Activated CD4-positive, alpha-beta T cell treated with anti-CD3 and anti-CD28 coated beads, Interleukin-10, Interleukin-2, amounts not matched to agents 100 ng/mL and 50 ng/mL, durations not matched to agents 16 hours and 8 hours (primary cell): ENCODE results near the gene APBA1.
"Not testable (repeated sequence)": the region's sequence is repeated elsewhere in the genome, so short reads cannot be mapped to it uniquely, and the experiment has no call there.

Experiments used
- DNase-seq: peaks from one replicate; pipeline ENCODE4 v3.0.0-alpha.2; 2020

APBA1 gene

DNA sequence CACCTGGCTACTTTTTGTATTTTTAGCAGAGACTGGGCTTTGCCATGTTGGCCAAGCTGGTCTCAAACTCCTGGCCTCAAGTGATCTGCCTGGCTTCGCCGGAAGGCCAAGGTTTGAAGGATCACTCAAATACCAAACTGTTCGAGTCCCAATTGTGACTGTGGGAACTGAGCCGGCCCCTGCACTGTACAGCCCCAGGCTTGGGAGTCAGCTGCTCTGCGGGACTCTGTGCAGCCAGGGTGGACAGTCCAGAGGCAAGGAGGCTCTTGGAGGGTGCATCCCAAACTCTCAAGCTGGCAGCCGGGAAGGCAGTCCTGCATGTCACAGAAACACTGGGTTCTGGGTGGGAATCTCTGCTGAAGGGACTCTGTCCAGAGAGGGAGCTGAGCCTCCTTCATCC, 238.2 kb downstream of the APBA1 start:
- DNase-seq = no peak

DNA sequence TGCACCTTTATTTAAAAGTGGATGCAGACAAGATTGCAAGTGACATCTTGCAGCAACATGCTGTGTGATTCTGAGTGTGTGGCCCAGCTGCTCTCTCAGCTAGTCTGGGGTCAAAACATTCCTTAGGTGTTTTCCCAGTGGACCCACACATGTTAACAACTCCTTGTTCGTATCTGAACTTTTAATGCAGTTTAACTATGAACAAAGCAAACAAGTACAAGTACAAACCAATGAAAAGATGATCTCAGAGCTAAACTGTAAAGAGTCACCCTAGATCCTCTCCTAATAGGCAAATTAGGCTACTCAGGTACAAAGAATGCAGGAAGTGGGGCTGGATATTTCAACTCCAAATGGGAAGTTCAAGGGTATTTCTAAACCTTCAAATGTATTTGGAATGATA, 238.8 kb downstream of the APBA1 start:
- DNase-seq = no peak

DNA sequence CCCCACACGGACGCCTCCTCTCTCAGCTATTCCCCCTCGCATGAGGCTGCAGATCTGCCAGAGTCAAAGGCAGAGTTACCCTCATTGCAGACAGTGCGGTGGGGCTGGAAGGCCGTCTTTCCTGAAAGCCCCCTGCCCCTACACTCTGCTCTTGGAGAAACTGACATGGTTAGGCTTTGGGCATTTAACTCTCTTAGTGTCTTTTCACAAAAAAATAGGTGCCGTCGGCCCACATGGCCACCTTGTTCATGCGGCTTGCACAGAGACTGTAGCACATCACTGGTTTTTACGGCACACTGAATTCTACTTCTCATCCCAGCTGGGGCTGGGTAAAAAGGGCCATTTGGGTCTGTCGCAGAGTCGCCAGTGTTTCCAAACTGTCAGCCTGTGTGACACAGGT, 239.5 kb downstream of the APBA1 start:
- DNase-seq = no peak

DNA sequence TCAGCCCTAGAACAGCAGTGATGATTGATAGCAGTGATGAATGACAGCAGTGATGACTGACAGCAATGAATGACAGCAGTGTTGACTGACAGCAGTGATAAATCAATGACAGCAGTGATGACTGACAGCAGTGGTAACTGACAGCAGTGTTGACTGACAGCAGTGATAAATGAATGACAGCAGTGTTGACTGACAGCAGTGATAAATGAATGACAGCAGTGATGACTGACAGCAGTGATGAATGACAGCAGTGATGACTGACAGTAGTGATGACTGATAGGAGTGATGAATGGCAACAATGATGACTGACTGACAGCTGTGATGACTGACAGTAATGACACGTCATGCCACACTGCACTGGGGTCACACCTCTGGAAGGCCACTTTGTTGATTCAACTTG, 240.4 kb downstream of the APBA1 start:
- DNase-seq = no peak

DNA sequence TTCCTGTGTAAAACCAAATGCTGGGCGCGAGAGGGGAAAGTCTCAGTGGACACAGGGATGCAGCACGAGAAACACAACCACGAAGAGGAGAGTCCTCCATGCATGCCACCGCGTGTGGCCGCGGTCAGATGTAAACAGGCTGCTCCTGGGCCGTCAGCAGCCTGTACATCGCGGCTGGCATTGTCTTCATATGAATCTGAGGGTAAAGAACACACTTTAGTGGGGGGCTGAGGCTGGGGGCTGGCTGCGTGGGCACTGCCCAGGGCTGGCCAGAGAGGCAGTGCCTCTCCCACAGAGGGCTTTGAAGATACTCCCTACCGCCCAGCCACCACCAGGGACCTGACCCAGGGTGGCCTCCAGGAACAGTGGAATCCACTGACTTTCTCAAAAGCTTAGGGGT, 241.0 kb downstream of the APBA1 start:
- no peak for DNase-seq

DNA sequence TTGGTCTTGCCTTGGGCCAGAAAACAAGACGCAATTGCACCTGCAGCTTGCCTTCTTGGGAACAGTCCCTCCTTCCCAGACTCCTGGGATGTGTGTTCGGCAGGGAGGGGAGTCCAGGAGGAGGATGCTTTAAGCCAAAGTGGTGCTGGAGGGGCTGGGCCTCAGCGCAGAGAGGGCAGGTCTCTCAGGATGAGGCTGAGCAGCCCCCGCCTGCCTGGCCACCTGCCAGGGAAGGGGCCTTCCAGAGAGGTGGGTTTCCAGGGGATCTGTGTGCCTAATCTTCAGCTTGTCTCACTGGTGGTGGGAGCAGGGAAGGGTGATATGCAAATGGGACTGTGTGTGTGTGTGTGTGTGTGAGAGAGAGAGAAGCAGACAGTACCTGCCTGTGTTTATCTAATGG, 242.0 kb downstream of the APBA1 start:
- no peak for DNase-seq

DNA sequence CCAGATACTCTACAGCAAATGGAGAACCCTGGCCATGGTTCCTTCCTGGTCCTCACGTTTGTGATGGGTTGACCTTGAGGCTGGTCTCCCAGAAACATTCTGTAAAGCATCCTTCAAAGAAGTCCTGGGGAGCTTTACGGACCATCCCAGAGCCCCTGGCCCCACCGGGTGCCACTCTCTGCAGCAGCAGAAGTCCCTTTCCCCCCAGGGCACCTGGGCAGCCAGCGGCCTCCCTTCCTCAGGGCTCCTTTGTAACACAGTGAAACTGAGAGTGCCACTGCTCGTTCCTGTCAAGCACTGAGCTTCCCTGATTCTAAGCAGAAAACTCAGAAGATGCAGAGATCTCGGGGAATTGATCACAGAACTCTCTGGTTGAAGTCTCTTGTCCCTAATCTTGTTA, 242.9 kb downstream of the APBA1 start:
- no peak for DNase-seq

DNA sequence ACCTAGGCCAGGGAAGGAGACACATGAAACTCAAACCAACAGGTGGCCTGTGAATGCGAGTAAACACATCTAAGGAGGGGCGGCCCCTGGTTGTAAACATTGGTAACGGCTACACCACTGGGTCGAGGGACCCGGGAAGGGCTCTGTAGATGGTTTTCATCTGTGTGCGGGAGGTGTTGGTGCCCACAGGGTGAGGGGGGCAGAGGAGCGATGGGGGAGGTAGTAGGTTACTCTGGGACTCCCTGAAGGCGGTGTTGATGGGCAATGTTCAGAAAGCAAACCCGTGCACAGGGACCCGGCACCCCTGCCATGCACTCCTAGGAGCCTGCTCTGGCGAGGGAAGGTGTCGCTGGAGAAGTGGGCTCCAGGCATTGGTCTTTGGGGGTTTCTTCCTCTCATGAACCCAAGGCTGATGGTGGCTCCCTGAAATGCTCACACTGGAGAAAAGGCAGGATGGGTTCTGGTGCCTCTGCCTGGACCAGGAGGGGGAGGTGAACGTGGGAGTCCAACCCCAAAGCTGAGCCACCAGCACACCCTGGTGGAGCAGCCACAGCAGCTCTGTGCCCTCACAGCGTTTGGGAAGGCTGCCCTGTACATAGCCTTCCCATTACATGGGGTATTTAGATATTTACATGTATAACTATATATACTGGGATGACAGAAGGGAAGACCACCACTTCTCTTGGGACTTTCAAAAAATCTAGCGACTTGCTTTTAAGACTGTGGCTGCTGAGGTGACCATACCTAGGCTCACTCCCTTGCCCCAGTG, 244.0 kb downstream of the APBA1 start:
- DNase-seq = no peak

DNA sequence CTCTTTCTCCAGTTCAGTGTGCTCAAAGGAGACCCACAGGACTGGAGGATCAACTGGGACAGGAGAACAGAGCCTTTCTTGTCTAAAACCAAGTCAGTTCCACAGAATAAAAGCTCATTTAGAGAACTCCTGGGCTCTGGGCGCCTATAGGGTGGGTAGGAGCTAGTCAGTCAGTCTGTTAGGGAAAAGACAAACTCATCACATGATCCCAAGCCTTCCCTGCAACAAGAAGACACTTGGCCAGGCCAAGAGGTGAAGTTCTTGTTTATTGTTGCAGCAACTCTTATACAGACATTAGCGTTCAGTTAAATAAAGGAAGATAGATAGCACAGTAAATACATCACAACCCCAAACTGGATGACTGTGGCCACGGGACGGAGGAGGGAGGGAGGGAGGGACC, 244.9 kb downstream of the APBA1 start:
- DNase-seq = no peak

DNA sequence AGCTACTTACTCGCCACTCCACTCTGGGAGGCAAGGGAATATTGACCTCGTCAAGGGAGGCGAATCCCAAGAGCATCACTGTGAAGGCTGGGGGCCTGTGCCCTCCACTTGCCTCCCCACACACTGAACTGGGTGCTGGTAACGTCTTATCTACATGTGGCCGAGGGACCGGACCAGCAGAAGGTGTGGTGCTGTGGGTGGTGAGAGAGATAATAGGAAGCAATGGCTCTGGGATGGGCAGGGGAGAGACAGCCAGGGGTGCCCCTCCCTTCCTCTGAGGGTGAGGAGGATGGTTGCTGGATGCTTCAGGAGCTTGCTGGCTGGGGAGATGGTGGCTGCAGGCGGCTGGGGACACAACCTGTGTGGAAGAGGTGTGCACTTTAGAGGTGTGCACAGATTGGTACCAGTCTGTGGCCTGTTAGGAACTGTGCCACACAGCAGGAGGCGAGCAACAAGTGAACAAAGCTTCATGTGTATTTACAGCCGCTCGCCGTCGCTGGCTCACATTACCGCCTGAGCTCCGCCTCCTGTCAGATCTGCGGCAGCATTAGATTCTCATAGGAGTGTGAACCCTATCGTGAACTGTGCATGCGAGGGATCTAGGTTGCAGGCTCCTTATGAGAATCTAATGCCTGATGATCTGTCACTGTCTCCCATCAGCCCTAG, 246.9 kb downstream of the APBA1 start:
- DNase-seq = no peak

DNA sequence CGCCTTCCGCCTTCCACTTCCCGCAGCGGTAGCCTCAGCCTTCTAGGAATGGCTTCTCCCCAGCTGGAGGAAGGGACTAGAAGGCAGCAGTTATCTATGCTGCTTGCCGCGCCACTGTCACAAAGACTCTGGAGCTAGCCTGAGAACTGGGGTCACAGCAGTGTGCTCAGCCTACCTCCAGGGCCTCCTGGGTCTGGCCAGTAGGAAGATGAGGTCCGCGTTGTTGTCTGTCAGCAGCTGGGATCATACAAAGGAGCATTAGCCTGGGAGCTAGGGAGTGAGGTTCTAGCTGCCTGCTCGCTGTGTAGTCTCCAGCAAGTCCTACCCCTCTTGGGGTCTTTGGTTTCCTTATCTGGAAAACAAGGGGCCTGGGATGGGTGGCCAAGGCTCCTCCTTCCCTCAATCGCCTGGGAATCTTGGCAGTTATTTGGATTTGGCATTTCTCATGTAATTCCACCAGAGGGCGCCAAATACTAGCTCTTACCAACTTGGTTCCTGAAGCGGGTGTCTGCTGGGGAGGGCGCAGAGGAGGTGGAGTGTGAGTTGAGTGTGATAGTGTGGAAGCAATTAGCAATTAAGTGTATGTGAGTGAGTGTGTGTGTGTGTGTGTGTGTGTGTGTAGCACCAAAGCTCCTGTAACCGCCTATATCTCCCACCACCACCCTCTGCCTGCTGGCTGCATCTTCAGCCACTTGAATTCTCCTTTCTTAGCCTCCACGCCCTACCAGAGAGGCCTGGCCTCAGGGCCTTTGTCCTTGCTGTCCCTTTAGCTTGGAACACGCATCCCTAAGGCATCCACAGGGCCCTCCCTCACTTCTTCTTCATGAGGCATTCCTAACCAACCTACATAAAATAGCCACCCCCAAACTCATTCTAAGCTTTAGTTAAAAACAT, 250.0 kb downstream of the APBA1 start:
- DNase-seq = peak; percentile 59

DNA sequence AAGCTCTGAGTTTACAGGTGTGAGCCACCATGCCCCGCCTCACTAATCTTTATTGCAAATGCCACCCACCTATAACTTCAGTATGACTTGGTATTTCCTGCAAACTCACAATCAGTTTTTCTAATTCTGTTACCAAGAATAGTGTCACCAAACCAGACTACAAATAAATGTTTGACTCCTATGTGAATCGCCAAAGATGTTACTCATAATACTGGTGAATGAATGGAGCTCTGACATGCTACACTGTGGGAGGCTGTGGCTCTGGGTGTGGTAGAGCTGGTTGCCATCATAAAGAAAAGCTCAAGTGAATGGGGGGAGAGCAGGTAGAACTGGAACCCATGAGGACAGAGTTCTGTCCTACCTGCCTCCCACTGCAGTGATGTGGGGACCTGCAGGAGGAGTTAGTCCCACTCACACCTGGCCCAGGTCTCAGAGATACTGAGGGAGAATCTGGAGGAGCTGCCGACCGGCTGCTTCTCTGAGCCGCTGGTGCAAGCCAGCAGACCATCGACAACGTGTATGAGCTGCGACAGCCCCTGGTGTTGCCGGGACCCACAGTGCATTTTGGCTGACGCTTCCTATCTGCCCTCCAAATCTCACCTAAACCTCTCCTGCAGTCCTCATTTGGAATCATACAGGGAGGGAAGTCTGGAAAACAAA, 251.4 kb downstream of the APBA1 start:
- no peak for DNase-seq

DNA sequence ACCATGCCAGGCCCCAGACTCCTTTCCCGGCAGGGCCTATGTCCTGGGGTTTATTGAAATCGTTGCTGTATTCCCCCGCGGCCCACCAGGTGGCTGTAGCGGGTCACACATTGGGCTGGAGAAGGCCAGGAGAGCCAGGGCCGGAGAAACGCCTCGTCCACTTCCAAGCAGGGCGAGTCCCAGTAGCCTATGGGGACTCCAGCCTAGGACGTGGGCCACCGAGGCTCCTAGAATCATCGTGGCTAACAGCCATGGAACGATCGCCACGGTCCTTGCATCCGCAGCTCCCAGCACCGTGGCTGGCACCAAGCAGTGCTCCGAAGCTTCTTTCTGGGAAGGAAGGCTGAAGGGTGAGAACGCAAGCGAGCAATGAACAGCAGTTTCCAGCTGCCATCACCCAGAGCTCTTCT, 259.4 kb downstream of the APBA1 start:
- DNase-seq = no peak

DNA sequence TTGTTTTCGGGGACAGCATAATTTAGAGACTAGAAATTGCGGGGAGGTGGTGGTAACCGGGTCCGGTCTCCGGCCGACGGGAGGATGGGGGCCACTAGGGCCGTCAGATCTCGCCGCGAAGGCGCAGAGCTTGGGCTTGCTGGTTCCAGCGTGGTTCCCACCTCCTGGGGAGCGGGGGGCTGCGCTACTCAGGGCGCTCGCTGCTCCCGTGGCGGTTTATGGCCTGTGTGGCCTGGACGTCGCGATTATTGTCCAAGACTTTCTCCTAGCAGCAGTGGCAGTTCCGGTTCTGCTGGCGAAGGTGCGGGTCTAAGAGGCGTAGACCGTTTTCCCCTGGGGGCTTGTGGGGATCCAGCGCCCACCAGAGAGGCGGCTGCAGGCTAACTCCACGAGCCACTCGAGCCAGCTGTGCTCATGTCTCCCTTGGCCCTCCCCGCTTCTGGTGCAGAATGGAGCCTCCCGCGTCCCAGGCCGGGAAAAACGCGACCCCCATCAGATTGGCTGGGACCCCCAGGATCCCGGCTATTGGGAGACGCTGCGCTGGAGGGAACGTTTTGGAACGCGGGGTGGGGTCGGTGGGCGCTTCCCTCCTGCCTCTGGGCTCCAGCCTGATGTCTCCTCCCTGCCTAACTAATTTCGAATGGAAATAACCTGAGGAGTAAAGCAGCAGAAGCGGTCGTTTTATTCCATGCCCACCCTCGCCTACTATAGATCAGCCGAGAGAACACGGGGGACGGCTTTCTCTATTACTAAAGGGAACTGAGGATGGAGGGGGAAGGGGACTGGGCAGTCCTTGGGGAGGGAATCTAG, 260.0 kb downstream of the APBA1 start:
- DNase-seq = no peak

DNA sequence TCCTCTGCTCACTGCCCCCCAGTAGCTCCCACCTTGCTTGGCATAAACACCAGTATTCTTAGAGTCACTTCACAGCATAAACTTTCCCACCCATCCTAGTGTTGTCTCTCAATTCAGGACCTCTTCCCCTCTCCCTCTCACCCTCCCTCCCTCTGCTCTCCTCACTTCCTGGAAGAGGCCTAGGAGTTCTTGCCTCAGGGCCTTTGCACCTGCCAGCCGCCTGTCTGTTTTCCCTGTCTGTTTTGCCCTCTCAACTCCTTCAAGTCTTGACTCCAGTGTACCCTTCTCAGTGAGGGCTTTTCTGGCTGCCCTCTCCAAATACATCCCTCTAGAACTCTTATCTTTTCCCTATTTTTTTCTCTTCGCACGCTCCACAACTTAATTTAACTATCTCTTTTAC, 260.9 kb downstream of the APBA1 start:
- DNase-seq = no peak

DNA sequence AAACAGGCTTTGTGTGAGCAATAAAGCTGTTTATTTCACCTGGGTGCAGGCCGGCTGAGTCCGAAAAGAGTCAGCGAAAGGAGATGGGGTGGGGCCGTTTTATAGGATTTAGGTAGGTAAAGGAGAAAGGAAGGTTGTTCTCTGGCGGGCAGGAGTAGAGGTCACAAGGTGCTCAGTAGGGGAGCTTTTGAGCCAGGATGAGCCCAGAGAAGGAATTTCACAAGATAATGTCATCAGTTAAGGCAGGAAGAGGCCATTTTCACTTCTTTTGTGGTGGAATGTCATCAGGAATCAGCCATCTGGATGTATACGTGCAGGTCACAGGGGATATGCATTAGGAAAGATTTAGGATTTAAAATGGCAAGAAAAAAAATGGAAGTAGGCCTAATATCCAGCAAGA, 262.2 kb downstream of the APBA1 start:
- not testable (repeated sequence) for DNase-seq

DNA sequence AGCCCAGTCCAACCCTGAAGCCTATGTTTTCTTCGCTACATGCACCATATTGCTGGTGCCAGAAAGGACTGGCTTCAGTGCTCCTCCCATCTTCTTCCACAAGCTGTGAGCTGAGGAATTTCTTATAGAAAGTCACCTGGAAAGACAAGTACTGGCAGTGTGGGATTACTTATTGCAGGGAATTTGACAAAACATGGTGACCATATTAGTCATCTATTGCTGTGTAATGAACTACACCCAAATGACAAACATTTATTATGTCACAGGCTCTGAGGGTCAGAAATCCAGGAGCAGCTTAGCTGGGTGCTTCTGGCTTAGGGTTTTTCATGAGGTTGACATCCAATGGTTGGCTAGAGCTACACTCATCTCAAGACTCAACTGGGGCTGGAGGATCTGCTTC, 271.7 kb downstream of the APBA1 start:
- no peak for DNase-seq

DNA sequence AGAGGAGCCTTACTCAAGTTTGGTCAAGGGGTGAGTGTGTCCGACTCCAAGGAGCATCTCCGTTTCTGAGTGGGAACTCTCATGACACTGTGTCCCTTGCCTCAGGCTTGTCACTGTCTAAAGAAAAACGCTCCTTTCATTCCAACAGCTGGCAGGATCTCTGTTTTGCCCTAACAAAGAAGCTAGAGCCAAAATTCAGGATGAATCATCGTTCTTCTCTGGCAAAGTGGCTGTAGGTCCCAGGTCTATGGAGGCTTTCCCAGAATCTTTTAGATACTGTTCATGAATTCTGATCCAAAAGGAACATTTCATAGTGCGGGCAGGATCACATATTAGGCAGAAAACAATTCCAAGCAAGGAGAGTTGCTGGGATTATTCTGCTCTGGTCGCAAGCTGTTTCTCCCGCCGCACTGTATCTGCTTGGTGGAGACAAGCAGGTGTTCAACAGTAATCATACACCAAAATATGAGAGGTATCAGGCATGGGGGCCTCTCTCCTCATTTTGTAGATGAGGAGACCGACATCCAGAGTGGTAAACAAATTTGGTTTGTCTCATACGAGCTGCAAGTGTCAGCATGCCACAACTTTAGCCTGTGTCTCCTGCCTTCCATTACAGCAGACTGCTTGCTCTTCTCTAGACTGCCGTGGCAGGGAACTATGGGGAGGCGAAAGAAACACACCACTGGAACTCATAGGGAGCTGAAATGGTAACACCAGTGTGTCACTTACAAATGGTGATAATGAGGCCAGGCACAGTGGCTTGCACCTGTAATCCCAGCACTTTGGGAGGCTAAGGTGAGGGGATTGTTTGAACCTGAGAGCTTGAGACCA, 274.6 kb downstream of the APBA1 start:
- DNase-seq = no peak

DNA sequence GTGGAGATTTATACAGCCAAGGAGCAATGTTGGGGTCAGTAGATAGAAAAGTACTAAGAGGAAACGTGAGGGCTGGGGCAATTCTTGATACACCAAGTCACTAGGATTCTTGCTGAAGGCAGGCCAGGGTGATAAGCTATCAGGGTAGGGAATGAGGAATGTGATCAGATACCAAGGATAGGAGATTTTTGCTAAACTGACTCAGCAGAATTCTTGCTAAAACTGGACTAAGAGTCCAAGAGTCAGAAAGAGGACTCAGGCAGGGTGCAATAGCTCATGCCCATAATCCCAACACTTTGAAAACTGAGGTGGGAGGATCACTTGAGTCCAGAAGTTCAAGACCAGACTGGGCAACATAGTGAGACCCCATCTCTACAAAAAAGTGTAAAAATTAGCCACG, 275.4 kb downstream of the APBA1 start:
- no peak for DNase-seq

DNA sequence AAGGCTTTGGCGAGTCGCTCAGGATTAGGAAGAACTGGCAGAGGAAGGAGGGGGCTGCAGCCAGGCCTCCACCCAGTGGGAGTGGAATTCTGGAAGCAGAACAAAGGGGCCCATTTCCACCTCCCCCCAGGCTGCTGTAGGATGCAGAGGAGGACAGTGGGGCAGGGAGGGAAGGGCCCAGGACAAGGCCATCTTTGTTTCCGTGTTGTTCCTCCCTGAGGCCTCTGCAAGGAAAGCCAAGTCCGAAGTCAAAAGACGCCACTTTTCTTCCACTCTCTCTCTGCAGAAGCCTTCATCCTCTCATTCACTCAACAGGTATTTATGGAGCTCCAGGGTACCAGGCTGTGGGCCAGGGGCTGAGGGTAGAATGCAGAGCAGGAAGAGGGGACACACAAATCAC, 276.5 kb downstream of the APBA1 start:
- no peak for DNase-seq

DNA sequence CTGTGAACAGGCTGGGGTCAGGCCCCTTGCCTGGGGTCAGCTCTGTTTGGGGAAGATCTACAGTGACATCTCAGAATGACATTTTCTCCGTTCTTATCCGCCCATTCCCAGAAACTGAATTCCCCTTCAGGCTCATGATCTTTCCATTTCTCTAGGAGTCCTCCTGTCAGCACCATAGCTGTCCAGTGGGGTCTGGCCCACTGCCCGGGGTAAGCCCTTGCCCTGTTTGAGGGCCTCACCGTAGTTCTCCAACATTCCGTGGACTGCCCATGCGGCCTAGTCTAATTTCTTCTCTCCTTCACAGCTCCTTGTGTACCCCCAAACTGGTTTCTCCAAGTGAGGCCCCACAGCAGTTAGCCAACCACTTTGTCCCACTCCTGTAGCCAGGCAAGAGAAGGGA, 278.7 kb downstream of the APBA1 start:
- no peak for DNase-seq
